Stimulated activated CD8-positive, alpha-beta memory T cell treated with anti-CD3 and anti-CD28 coated beads, Interleukin-15, amount 100 ng/mL, for 1 hour (primary cell): ENCODE data around the gene NLRC3.
A peak's percentile ranks its signal among the peaks of the same experiment; 100 is the strongest.
"Not testable (repeated sequence)": the region's sequence is repeated elsewhere in the genome, so short reads cannot be mapped to it uniquely, and the experiment has no call there.

Experiments
- DNase-seq: peaks from one replicate; pipeline ENCODE4 v3.0.0-alpha.2; 2020; ENCODE audit warnings: low read depth

NLRC3 gene

GRCh38 chr16:3513892-3514583, 63.2 kb downstream of the NLRC3 start:
- no peak for DNase-seq

GRCh38 chr16:3511286-3512180, 65.7 kb downstream of the NLRC3 start:
- DNase-seq, result no peak

DNA sequence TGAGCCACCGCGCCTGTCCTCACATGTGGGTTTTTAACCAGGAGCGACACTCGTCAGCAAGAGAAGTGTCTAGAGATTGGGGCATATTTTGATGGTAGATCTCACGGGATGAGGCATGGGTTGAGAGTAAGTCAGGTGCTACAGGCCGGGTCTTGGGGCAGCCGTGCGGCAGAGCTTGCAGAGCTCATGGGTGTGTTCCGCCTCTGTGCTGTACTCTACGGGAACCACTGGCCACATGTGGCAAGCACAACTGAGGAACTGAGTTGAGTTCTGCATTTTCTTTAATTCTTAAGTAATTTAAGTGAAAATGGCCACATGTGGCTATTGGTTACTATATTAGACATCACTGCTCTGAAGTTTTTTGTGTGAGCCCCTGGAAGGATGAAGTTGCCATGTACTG, 66.8 kb downstream of the NLRC3 start:
- no peak for DNase-seq

DNA sequence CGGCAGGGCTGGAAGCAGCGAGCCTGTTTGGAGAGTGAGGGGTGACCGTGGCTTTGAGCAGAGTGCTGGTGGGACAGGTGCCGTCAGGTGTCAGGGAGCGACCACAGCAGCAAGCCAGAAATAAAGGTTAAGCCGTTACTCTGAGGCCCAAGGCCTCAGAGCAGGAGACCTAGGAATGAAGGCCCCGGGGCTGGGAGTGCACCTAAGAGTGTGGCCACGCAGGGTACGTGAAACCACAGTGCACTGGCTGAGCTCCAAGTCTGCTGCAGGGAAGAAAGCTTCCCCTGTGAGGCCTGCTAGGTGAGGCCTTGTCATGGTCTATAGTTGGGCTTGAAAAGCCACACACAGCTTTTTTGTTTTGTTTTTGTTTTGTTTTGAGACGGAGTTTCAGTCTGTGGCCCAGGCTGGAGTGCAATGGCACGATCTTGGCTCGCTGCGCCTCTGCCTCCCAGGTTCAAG, 67.7 kb downstream of the NLRC3 start:
- DNase-seq, result peak; percentile 45

DNA sequence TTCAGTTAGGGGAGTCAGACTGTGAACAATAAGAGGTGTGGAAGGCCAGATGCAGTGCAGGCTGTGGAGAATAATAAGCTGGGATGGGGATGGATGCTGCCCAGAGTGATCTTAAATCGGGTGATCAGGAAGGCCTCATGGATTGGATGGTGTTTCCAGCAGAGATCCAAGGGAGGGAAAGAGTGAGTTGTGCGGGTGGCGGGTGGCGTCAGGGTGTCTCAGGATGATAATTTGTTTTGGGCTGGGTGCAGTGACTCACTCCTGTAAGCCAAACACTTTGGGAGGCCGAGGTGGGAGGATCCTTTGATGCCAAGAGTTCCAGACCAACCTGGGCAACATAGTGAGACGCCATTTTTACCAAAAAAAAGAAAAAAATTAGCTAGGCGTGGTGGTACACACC, 68.5 kb downstream of the NLRC3 start:
- no peak for DNase-seq

GRCh38 chr16:3503523-3503922, 73.7 kb downstream of the NLRC3 start:
- DNase-seq, result no peak

- no peak for DNase-seq
Observed at GRCh38 chr16:3501783-3502400, 75.3 kb downstream of the NLRC3 start.

DNA sequence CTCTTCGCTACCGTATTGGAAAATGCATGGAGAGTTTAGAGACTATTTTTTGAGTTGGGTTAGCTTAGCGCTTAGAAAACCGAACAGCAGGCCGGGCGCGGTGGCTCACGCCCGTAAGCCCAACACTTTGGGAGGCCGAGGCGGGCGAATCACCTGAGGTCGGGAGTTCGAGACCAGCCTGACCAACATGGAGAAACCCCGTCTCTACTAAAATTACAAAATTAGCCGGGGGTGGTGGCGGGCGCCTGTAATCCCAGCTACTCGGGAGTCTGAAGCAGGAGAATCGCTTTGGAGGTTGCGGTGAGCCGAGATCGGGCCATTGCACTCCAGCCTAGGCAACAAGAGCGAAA, 75.8 kb downstream of the NLRC3 start:
- DNase-seq, result not testable (repeated sequence)

DNA sequence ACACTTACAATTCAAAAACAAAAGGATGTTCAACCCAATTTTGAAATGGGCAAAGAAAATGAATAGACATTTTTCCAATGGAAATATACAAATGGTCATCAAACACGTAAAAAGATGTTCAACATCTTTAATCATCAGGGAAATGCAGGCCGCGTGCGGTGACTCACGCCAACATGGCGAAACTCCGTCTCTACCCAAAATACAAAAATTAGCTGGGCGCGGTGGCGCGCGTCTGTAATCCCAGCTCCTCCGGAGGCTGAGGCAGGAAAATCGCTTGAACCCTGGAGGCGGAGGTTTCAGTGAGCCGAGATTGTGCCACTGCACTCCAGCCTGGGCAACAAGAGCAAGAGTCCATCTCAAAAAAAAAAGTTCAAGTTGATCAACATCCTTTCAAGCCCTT, 78.2 kb downstream of the NLRC3 start:
- DNase-seq, result no peak

- no peak for DNase-seq
Observed at GRCh38 chr16:3497771-3498170, 79.4 kb downstream of the NLRC3 start.

DNA sequence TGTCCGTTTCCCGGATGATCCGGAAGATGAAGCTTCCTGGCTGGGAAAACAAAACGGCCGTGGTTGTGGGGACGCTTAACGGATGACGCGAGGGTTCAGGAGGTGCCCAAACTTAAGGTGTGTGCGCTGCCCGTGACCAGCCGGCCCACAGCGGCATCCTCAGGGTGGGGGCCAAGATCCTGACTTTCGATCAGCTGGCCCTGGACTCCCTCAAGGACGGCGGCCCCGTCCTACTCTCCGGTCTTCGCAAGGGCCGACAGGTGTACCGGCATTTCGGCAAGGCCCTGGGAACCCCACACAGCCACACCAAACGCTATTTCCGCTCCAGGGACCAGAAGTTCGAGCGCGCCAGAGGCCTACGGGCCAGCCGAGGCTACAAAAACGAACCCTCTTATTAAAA, 80.8 kb downstream of the NLRC3 start:
- no peak for DNase-seq

DNA sequence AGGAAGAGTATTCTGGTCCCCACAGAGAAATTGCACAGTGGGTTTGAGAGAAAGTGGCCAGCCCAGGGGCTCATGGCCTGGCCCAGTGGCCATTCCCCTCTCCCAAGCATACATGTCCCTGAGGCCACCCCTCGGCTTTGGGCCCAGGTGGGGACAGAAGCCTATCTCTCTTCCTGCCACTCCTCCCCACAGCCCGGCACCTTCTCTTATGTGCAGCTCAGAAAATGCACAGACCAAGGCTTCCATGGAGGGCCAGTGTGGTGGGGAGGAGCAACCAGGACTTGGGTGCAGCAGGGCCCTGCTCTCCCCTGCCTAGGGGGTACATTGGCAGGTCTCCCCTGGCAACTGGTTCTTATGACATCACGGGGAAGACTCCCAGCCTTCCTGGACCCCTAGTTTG, 82.0 kb downstream of the NLRC3 start, which contains the start of gene C16orf90:
C16orf90 (minus strand) TSS at position 314 of the 400 bp plus-strand sequence; CDS start at position 246, 68 bp downstream.
- DNase-seq, result no peak

- DNase-seq, result no peak
Observed at GRCh38 chr16:3494386-3494973, 82.7 kb downstream of the NLRC3 start.

GRCh38 chr16:3492356-3492755, 84.8 kb downstream of the NLRC3 start:
- no peak for DNase-seq

DNA sequence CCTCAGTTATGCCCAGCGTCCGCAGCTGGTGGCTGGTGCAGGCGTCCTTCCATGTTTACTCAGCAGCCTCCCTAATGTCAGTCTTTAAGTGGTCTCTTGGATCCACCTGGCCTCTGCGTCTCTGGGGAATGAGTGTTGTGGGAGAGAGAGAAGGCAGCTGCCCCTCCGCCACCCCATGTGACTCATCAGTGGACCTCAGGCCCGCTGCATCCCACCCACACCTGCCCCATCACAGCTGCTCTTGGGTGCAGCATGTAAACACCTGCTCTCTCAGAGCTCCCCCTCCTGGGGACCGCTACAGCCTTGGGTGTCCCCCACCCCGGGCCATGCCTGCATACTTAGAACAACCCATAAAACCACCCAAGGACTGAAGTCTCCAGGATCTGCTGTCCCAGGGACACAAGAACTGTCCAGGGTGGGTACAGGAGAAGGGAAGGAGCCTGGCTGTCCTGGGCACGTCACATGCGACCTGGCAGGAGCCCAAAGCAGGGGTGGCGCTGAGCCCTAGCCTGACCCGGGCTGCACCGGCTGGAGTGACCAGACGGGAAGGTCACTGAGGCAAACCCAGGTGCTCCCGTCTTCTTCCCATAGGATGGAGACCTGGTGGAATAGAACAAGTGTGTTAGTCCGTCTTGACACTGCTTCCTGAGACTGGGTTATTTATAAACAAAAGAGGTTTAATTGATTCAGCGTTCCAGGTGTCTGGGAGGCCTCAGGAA, 86.1 kb downstream of the NLRC3 start:
- no peak for DNase-seq
